COLO668 (cell line): ENCODE results near the gene WDR77.
A peak's percentile ranks its signal among the peaks of the same experiment; 100 is the strongest.

Experiments
- DNase-seq: peaks from one replicate; lab custom pipeline; 2025; ENCODE audit not compliant: unreplicated experiment; lab: John Stamatoyannopoulos, UW

Gene WDR77

DNA sequence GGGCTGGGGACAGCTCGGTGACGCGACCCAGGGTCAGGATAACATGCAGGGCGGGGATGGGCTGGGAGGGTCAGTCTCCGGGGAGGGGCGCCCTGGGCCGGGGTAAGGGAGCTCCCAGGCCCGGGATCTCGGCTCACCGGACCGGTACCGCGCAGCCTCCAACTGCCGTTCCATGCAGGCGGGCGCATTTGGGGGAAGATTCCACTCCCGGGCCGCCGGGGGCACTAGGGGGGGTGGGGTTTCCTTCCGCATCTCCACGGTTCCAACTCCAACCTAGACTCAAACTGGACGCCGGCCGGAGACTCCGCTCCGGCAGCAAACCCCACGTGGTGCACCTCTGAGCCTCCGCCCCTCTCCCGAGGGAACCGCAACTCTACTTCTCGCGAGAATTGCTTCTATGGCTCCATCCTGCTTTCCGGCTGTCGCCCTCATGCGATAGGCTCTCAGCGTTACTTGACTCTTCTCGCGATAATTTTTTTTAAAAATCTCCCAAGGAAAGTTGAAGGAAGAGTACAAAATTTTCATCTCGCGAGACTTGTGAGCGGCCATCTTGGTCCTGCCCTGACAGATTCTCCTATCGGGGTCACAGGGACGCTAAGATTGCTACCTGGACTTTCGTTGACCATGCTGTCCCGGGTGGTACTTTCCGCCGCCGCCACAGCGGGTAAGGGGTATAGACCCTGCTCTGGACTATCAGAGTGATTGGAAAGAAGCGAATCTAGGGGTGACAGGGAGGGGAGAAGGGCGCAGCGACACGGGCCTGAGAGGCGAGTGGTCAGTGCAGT is at the start of gene WDR77, which contains the start of gene ATP5PB:
WDR77 (minus strand) TSS at position 339 of the 785 bp plus-strand sequence; CDS start at position 252, 87 bp downstream.
ATP5PB (plus strand) TSS at position 547 of the 785 bp plus-strand sequence; CDS start at position 625, 78 bp downstream.
- DNase-seq, result peak; percentile 95

DNA sequence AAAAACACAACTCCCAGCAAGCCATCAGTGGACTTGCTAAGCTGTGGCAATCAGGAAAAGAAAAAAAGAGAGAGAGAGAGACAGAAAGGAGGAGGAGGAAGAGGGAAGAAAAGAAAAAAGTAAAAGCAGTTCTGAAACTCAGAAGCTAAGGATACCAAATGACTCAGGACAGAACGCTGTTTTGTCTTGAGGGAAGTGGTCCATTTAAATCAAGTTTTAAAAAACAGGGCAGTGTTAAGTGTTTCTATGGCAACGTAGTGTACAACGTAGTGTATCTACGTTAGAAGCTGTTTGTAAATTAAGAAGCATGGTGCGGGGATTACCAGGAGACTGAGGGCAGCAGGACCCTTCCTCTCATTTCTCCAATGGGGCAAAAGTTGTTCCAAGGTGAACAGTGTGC is 48.5 kb upstream of the WDR77 start:
- no peak for DNase-seq

GRCh38 chr1:111496398-111496797 is 47.3 kb upstream of the WDR77 start:
- no peak for DNase-seq

DNA sequence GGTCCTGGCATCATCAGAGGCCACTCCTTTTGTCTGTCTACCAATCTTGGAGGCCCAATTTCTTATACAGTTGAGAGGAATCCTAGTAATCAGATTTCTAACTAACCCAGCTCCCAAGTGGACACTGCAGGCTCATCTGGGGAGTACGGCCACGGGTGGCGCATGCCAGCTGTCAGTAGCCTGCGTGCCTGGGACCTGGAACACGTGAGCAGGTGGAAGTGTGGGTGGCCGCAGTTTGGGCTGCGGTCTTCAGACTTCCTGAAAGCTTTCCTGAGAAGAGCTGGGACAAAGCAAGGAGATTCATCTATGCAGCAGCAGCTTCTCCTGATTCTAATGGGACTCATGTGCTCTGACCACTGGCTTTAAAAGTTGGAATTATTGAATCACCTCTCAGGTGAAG is 42.0 kb upstream of the WDR77 start:
- DNase-seq, result no peak

- no peak for DNase-seq
These were observed 41.2 kb upstream of the WDR77 start for GRCh38 chr1:111490220-111490619.

- DNase-seq, result no peak
These were observed 40.5 kb upstream of the WDR77 start for GRCh38 chr1:111489604-111490003.

DNA sequence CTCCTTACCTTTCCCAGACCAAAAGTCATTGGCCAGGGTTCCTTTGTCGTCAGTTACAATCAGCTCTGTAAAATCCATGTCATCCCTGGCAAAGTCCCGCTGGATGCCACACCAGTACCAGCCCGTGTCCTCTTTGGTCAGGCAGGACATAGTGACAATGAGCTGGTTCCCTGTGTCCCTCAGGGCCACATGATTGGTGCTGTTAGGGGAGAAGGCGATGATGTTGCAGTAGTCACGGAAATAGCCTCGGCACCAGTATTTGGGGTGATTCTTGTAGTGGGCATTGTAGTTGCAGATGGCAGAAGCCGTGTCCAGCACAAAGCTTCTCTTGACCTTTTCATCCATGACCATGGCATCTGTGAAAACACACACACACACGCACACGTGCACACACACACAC is 39.6 kb upstream of the WDR77 start:
- DNase-seq, result no peak

- DNase-seq, result no peak
These were observed 38.1 kb upstream of the WDR77 start for GRCh38 chr1:111487133-111487532.

- no peak for DNase-seq
These were observed 37.4 kb upstream of the WDR77 start for GRCh38 chr1:111486431-111486830.

GRCh38 chr1:111484391-111485026 is 35.5 kb upstream of the WDR77 start:
- no peak for DNase-seq

DNA sequence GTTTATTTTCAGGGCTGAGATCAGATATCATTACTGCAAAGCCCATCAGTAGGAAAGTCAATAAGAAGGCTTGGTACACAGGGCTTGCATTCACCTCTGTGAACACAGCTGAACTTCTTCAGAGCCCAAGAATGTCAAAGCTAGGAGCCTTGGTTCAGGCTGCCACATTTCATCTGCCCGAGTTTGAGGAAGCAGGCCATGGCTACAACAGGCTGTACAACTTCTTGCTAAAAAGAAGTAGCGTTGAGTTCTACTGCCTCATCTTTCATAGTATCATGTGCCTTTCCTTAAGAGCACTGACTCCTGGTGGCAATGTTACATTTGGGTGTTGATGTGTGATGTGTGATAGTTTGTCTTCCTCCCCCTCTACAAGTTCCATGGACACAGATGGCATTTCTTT is 34.8 kb upstream of the WDR77 start:
- DNase-seq, result no peak

- no peak for DNase-seq
These were observed 34.1 kb upstream of the WDR77 start for GRCh38 chr1:111483166-111483565.

DNA sequence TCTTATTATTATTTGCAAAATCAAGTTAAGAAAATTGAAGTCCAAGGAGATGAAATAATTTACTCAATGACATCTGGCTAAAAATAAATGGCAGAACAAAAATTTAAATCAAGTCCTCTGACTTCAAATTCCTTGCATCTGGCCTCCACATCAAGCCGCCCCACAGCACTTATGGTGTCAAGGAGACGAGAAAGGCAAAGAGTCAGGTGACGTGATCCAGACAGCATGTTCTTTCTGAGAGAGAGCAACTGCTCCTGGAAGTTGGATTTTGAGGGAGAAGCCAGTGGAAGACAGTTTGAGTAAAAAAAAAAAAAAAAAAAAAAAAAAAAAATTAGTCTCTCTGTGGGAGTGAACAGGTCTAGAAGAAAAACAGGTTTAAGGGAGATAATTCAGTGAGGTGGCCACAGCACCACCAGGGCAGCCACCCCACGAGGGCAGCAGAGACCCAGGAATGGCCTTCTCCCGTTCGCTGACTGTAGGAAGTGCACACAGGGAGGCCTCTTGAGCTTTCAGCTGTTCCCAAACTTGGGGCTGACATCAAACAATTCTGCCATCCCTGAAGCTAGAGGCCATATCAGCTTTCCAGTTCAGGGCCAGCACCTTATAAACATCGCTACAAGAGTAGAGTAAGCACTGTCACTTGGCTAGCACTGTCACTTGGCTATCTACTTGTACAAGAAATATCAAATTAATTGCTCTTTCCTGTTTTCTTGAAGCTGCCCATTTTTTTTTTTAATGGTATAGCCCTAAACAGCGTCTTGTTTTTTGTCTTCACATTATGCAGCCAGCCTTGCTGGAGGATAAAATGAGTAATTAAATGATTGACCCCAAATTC is 32.5 kb upstream of the WDR77 start:
- DNase-seq, result peak; percentile 47

GRCh38 chr1:111480674-111481073 is 31.6 kb upstream of the WDR77 start:
- DNase-seq, result no peak

GRCh38 chr1:111476761-111477309 is 27.8 kb upstream of the WDR77 start:
- DNase-seq, result no peak

DNA sequence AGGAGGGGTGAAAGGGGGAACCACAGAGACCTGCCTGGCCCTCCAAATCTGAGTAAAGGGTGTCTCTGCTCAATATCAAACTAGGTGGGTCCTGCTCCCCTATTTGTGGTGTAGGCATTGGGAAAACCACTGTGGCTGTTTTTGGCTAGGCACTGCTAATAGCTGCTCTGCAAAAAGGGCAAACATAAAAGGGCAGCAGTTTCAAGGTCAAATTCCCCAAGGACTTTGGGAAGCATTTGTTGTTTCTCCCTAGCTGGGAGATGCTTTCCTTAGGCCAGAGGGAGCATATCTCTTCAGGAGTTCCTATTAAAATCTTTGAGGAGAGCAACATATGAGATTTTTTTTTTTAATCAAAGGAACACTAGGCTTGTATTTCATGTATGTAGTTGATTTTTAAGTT is 27.2 kb upstream of the WDR77 start:
- DNase-seq, result no peak

DNA sequence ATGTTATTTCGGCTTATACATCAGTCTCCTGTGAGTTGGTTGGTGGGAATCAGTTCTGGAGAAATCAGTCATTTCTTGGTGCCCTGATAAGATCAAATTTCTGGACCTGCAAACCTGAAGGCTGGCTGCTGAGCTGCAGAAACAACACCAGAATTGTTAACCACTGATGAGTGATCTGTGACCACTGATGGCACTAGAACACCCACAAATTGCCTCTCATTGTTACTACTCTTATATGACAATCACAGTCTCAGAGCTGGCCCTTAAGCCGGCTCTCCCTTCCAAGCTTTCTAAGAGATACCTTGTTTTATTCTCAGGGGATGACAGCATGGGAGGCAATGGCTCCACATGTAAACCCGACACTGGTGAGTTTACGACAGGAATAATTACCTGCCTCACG is 26.6 kb upstream of the WDR77 start:
- no peak for DNase-seq

DNA sequence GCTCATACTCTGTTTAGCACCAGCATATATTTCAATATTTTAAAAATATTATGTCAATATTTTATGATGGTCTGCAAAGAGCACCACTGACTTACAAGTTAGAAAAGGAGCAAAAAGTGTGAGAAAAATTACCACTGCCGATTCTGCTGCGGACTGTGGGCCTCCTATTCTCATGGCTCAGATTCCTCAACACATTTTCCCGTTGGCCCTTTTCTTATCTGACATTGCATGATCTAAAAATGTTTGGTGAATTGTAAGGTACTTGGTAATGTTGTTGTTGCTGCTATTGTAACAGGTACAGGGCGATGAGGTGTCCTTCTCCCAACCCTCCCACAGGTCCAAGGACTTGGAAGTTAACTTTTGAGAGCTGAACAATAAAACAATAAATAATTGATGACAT is 25.5 kb upstream of the WDR77 start:
- DNase-seq, result no peak

DNA sequence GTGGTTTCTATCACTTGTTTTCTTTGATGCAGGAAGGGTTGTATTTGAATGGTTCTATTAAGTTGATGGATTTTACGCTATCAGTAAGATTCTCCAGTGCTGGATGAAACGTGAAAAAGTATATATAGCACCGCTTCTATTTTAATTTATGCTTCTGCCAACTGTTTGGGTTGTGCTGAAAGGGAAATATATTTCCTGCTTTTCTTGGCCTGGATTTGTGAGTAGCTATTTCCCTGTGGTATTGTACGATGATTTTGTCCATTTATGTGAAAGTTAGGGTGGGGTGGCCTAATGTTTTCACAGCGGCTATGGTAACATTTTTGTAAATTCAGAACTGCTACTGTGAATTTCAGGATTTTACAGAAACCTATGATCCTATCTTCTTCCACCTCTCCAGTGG is 25.1 kb upstream of the WDR77 start:
- DNase-seq, result no peak

GRCh38 chr1:111471538-111471937 is 22.5 kb upstream of the WDR77 start:
- no peak for DNase-seq

DNA sequence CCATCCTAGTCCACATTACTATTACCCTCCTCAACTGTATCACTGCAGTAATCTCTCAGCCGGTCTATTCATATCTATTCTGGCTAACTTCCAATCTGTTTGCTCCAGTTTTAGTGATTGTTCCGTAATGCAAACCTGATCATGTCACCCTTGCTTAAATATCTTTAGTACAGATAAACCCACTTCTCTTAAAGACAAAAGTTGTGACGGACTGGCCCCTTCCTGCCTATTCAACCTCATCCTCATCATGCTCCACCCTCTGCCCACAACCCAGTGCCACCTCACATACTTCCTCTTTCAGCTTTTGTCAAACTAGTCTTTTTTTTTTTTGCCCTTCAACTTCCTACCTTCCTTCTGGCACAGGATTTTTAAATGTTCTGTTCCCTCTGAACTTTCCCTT is 22.0 kb upstream of the WDR77 start:
- no peak for DNase-seq
